ENCODE results near the gene FBXW11.

The FBXW11 gene

GRCh38 chr5:171842777-171843328 is 163.6 kb downstream of the FBXW11 start:
- no peak for DNase-seq (ENCODE audit: low read depth in 3 of 3)

- no peak for DNase-seq (ENCODE audit: low read depth in 3 of 3)
These were observed 164.3 kb downstream of the FBXW11 start for GRCh38 chr5:171841984-171842776.

- no peak for DNase-seq (ENCODE audit: low read depth in 3 of 3)
These were observed 165.5 kb downstream of the FBXW11 start for GRCh38 chr5:171840711-171841522.

- no peak for DNase-seq (ENCODE audit: low read depth in 3 of 3)
These were observed 166.4 kb downstream of the FBXW11 start for GRCh38 chr5:171840066-171840465.

- DNase-seq (ENCODE audit: low read depth in 3 of 3): no peak
These were observed 167.3 kb downstream of the FBXW11 start for GRCh38 chr5:171839112-171839511.

GRCh38 chr5:171838066-171838465 is 168.4 kb downstream of the FBXW11 start:
- DNase-seq (ENCODE audit: low read depth in 3 of 3): no peak

- DNase-seq (ENCODE audit: low read depth in 3 of 3): no peak
These were observed 168.9 kb downstream of the FBXW11 start for GRCh38 chr5:171837522-171837921.

GRCh38 chr5:171835066-171835465 is 171.4 kb downstream of the FBXW11 start:
- no peak for DNase-seq (ENCODE audit: low read depth in 3 of 3)

GRCh38 chr5:171834461-171834860 is 172.0 kb downstream of the FBXW11 start:
- DNase-seq (ENCODE audit: low read depth in 3 of 3): no peak

GRCh38 chr5:171832775-171833174 is 173.7 kb downstream of the FBXW11 start:
- no peak for DNase-seq (ENCODE audit: low read depth in 3 of 3)

GRCh38 chr5:171830686-171831085 is 175.8 kb downstream of the FBXW11 start:
- DNase-seq (ENCODE audit: low read depth in 3 of 3): no peak

GRCh38 chr5:171827162-171827561 is 179.3 kb downstream of the FBXW11 start:
- DNase-seq (ENCODE audit: low read depth in 3 of 3): no peak

GRCh38 chr5:171826132-171826531 is 180.3 kb downstream of the FBXW11 start:
- DNase-seq (ENCODE audit: low read depth in 3 of 3): no peak

- DNase-seq (ENCODE audit: low read depth in 3 of 3): no peak
These were observed 181.4 kb downstream of the FBXW11 start for GRCh38 chr5:171825051-171825450.

- DNase-seq (ENCODE audit: low read depth in 3 of 3): no peak
These were observed 183.2 kb downstream of the FBXW11 start for GRCh38 chr5:171823269-171823668.

GRCh38 chr5:171821286-171821685 is 185.2 kb downstream of the FBXW11 start:
- DNase-seq (ENCODE audit: low read depth in 3 of 3): no peak

GRCh38 chr5:171820561-171820960 is 185.9 kb downstream of the FBXW11 start:
- DNase-seq (ENCODE audit: low read depth in 3 of 3): no peak

GRCh38 chr5:171816666-171817065 is 189.8 kb downstream of the FBXW11 start:
- no peak for DNase-seq (ENCODE audit: low read depth in 3 of 3)

GRCh38 chr5:171813813-171814490 is 192.5 kb downstream of the FBXW11 start:
- DNase-seq (ENCODE audit: low read depth in 3 of 3): no peak

GRCh38 chr5:171813270-171813669 is 193.2 kb downstream of the FBXW11 start:
- DNase-seq (ENCODE audit: low read depth in 3 of 3): no peak

All from stimulated activated CD4-positive, alpha-beta T cell treated with anti-CD3 and anti-CD28 coated beads, TNF-alpha, amount 100 ng/mL, for 48 hours (primary cell).